PFSK-1 (cell line): ENCODE data around the gene SFXN1.

Experiments
- FOXP2 ChIP-seq: optimal IDR thresholded peaks from 2 replicates; pipeline ENCODE3; 2011; ENCODE audit warnings: borderline replicate concordance, control low read depth, inconsistent platforms; ENCODE audit not compliant: insufficient read depth; ENCODE audit errors: extremely low read length, extremely low read depth
- POLR2AphosphoS5 ChIP-seq: IDR thresholded peaks from 2 replicates; pipeline ENCODE4 v1.6.1; 2012; ENCODE audit warnings: low read depth, mild to moderate bottlenecking, control low read depth, low read length, moderate library complexity
- SIN3A ChIP-seq: IDR thresholded peaks from 2 replicates; pipeline ENCODE4 v1.6.1; 2012; ENCODE audit warnings: mild to moderate bottlenecking, low read length, moderate library complexity, borderline replicate concordance; ENCODE audit not compliant: insufficient read depth
- TAF1 ChIP-seq: IDR thresholded peaks from 2 replicates; pipeline ENCODE4 v1.6.1; 2012; ENCODE audit warnings: low read length, control low read depth, borderline replicate concordance; ENCODE audit not compliant: insufficient read depth
- TF ChIP-seq, protein P1 (sequence below), 2 experiments: IDR thresholded peaks; 2 replicates each; pipeline versions ENCODE4 v1.6.1 to v1.8.0; 2011 to 2012; ENCODE audit warnings: low read depth in 2 of 2, low read length in 2 of 2, control low read depth in 1 of 2, inconsistent platforms in 1 of 2, mild to moderate bottlenecking in 1 of 2, moderate library complexity in 1 of 2; ENCODE audit not compliant: insufficient read depth in 1 of 2

SFXN1 gene

DNA sequence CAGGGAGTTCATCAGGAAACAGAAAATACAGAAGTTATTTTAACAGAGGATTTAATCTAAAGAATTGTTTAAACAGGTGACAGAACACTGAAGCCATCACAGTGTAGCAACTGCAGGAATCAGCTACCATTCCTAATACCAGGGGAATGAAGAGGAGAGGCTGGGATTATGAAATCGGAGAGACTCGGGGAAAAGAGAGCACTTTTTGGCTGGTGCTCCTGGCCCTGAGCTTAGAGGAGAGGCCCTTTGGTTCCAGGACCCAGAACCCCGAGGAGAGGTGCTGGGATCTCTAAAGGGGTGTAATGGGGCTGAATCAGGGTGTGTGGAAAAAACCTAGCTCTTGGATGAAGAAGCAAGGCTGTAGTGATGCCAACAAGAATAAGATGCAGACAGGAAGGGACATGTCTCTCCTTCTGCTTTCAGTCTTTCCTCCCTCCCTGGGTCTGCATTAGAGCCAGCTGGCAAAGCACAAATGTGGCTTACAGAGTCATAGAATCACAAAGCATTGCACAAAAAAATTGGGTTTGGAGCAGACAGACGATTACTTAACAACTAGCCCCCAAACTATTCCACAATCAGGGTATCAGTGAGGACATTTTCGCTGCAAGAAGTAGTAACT lies 11.6 kb upstream of the SFXN1 start:
- TF ChIP-seq, protein P1, sequence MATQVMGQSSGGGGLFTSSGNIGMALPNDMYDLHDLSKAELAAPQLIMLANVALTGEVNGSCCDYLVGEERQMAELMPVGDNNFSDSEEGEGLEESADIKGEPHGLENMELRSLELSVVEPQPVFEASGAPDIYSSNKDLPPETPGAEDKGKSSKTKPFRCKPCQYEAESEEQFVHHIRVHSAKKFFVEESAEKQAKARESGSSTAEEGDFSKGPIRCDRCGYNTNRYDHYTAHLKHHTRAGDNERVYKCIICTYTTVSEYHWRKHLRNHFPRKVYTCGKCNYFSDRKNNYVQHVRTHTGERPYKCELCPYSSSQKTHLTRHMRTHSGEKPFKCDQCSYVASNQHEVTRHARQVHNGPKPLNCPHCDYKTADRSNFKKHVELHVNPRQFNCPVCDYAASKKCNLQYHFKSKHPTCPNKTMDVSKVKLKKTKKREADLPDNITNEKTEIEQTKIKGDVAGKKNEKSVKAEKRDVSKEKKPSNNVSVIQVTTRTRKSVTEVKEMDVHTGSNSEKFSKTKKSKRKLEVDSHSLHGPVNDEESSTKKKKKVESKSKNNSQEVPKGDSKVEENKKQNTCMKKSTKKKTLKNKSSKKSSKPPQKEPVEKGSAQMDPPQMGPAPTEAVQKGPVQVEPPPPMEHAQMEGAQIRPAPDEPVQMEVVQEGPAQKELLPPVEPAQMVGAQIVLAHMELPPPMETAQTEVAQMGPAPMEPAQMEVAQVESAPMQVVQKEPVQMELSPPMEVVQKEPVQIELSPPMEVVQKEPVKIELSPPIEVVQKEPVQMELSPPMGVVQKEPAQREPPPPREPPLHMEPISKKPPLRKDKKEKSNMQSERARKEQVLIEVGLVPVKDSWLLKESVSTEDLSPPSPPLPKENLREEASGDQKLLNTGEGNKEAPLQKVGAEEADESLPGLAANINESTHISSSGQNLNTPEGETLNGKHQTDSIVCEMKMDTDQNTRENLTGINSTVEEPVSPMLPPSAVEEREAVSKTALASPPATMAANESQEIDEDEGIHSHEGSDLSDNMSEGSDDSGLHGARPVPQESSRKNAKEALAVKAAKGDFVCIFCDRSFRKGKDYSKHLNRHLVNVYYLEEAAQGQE (IDR thresholded peaks at IDR 0.05; ENCODE audit: insufficient read depth in 1 of 2, low read depth in 2 of 2, low read length in 2 of 2) = no peak

DNA sequence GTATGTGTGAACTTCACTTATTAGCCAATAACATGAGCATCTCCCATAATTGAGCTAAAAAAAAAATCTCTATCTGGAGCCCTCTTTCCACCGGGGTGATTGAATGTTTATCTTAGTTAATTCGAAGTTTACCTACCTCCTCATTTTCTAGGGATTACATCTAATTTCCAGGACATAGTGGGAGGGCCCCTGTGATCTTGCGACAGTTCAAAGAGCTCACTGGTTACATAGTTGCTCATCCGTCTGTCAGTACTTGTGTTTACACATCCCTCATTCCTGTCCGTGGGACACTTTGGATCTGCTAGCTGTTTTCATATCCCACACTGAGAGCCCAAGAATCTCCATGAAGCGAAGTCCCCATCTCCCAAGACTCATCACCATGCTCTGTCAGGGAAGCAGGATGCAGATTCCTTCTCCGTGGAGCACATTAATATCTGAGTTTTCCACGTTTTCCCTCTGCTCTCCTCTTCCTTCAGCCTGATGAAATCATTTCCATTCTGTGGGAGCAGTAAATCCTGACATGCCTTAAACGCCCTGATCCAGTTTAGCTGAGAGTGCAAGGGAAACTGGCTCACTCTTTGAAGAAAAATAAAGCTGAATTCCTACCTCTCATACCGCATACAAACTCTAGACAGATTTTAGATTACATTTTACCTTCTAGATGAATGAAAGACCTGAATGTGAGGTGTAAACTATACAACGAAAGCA lies 10.2 kb upstream of the SFXN1 start:
- TF ChIP-seq, protein P1 (IDR thresholded peaks at IDR 0.05; ENCODE audit: insufficient read depth in 1 of 2, low read depth in 2 of 2, low read length in 2 of 2) = no peak
- no peak for TF ChIP-seq POLR2AphosphoS5
- no peak for TF ChIP-seq SIN3A
- no peak for TF ChIP-seq TAF1
- TF ChIP-seq FOXP2 = no peak

- TF ChIP-seq TAF1 = no peak
- TF ChIP-seq FOXP2 = no peak
- TF ChIP-seq POLR2AphosphoS5 = no peak
- TF ChIP-seq, protein P1 (IDR thresholded peaks at IDR 0.05; ENCODE audit: insufficient read depth in 1 of 2, low read depth in 2 of 2, low read length in 2 of 2) = no peak
- TF ChIP-seq SIN3A = no peak
Measured at GRCh38 chr5:175468892-175469291, 9.5 kb upstream of the SFXN1 start.

DNA sequence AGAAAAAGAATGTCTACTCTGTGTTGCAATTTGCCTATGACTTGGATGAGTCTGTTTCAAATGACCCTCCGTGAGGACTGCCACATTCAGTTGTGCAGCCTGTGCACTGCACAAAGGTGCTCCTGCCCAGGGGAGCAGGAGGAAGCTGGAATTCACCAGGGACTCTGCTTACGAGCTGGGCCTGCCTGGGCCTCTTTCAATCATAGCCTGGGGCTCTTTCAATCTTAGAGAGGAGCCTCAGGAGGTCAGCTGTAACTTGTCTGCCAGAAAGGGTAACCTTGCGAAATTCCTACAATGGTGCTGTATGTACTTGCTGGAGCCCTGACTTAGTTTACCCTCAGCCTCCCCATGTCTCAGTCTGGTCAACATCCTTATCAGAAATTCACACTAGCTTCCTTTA lies 8.4 kb upstream of the SFXN1 start:
- no peak for TF ChIP-seq TAF1
- TF ChIP-seq FOXP2 = no peak
- no peak for TF ChIP-seq SIN3A
- TF ChIP-seq, protein P1 (IDR thresholded peaks at IDR 0.05; ENCODE audit: insufficient read depth in 1 of 2, low read depth in 2 of 2, low read length in 2 of 2) = no peak
- no peak for TF ChIP-seq POLR2AphosphoS5

GRCh38 chr5:175470781-175471180 lies 7.6 kb upstream of the SFXN1 start:
- TF ChIP-seq POLR2AphosphoS5 (no peak), FOXP2 (no peak), SIN3A (no peak), TAF1 (no peak)
- TF ChIP-seq, protein P1 (IDR thresholded peaks at IDR 0.05; ENCODE audit: insufficient read depth in 1 of 2, low read depth in 2 of 2, low read length in 2 of 2) = no peak
